Effector memory CD4-positive, alpha-beta T cell (primary cell): Measurements from ENCODE around the gene RNF181.
"Not testable (repeated sequence)": the region's sequence is repeated elsewhere in the genome, so short reads cannot be mapped to it uniquely, and the experiment has no call there.

Experiments
- DNase-seq, 3 donors: peaks; one replicate each; pipeline ENCODE4 v3.0.0-alpha.2; 2020
- H3K27ac ChIP-seq: 2 replicates; pipeline ENCODE4 v1.7.0; 2013; ENCODE audit warnings: mild to moderate bottlenecking, low read length, moderate library complexity; ENCODE audit not compliant: insufficient read depth, poor library complexity, severe bottlenecking
- H3K27me3 ChIP-seq: replicated peaks from 2 replicates; pipeline ENCODE4 v1.7.0; 2013; ENCODE audit warnings: mild to moderate bottlenecking, low read length; ENCODE audit not compliant: insufficient read depth, control insufficient read depth, poor library complexity, severe bottlenecking
- H3K36me3 ChIP-seq: 2 replicates; pipeline ENCODE4 v1.7.0; 2013; ENCODE audit warnings: mild to moderate bottlenecking, low read length, moderate library complexity; ENCODE audit not compliant: control insufficient read depth, insufficient read depth
- H3K4me1 ChIP-seq: 2 replicates; pipeline ENCODE4 v1.7.0; 2013; ENCODE audit warnings: low read length, mild to moderate bottlenecking; ENCODE audit not compliant: control insufficient read depth, insufficient read depth, poor library complexity, severe bottlenecking
- H3K4me3 ChIP-seq: 2 replicates; pipeline ENCODE4 v1.7.0; 2013; ENCODE audit warnings: low read length, low read depth, mild to moderate bottlenecking; ENCODE audit not compliant: insufficient read depth, poor library complexity, severe bottlenecking
- H3K9me3 ChIP-seq: 2 replicates; pipeline ENCODE4 v1.7.0; 2013; ENCODE audit warnings: mild to moderate bottlenecking, low read length, moderate library complexity; ENCODE audit not compliant: control insufficient read depth

Gene RNF181

GRCh38 chr2:85613717-85614515 lies 18.4 kb downstream of the RNF181 start:
- no peak for DNase-seq
- Histone ChIP-seq H3K4me1 (peaks cover 10% of the 10 kb centered on the region), H3K27ac (no peak overlapping the region), H3K36me3 (peaks cover 4% of the 10 kb centered on the region), H3K4me3 (no peak overlapping the region), H3K27me3 (no peaks in the 10 kb centered on the region), H3K9me3 (no peaks in the 10 kb centered on the region)

- H3K4me3 ChIP-seq, DNase-seq, H3K36me3 ChIP-seq, H3K27me3 ChIP-seq, H3K27ac ChIP-seq, H3K9me3 ChIP-seq: not testable (repeated sequence)
- H3K4me1 ChIP-seq: peaks cover 10% of the 10 kb centered on the region
Measured at GRCh38 chr2:85614757-85615156, 19.2 kb downstream of the RNF181 start.

GRCh38 chr2:85615413-85615728 lies 19.8 kb downstream of the RNF181 start:
- H3K4me3 ChIP-seq: no peak overlapping the region

DNA sequence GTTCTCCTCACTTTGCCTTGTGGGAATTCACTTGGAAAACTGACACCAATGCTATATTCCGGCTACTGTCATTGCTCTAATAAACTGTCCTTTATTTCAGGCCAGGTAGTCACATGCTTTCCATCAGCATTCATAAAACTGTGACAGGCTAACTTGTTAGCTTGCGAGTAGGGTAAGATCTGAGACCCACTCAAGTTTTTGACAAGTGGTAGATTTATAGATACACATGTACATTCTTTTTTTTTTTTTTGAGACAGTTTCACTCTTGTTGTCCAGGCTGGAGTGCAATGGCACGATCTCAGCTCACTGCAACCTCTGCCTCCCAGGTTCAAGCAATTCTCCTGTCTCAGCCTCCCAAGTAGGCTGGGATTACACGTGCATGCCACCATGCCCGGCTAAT lies 22.2 kb downstream of the RNF181 start:
- not testable (repeated sequence) for H3K27ac ChIP-seq, H3K4me3 ChIP-seq, H3K27me3 ChIP-seq, DNase-seq, H3K9me3 ChIP-seq
- peaks cover 28% of the 10 kb centered on the region for H3K36me3 ChIP-seq
- peaks cover 10% of the 10 kb centered on the region for H3K4me1 ChIP-seq

More at GRCh38 chr2:85615413-85615728, 19.8 kb downstream of the RNF181 start:
- Histone ChIP-seq H3K27me3 (no peaks in the 10 kb centered on the region), H3K4me1 (peaks cover 10% of the 10 kb centered on the region), H3K36me3 (peaks cover 14% of the 10 kb centered on the region), H3K27ac (no peak overlapping the region), H3K9me3 (no peaks in the 10 kb centered on the region)
- DNase-seq: no peak

DNA sequence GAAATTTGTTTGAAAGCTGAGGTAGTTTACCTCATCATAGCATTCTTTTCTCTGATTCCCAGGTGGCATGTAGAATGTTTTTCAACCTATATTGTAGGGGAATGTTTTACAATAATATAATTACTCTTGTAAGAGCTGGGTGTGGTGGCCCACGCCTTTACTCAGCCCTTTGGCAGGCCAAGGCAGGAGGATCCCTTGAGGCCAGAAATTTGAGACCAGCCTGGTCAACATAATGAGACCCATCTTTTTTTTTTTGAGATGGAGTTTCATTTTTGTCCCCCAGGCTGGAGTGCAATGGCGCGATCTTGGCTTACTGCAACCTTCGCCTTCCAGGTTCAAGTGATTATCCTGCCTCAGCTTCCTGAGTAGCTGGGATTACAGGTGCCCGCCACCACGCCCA lies 24.1 kb downstream of the RNF181 start:
- Histone ChIP-seq H3K36me3 (peaks cover 43% of the 10 kb centered on the region), H3K27me3 (no peaks in the 10 kb centered on the region), H3K27ac (no peak overlapping the region), H3K9me3 (no peaks in the 10 kb centered on the region), H3K4me3 (no peak overlapping the region), H3K4me1 (peaks cover 10% of the 10 kb centered on the region)
- no peak for DNase-seq

GRCh38 chr2:85621338-85621737 lies 25.8 kb downstream of the RNF181 start:
- H3K36me3 ChIP-seq: peaks cover 57% of the 10 kb centered on the region
- no peak overlapping the region for H3K4me3 ChIP-seq
- no peak for DNase-seq
- no peak overlapping the region for H3K27ac ChIP-seq
- peaks cover 10% of the 10 kb centered on the region for H3K4me1 ChIP-seq
- H3K9me3 ChIP-seq: no peaks in the 10 kb centered on the region
- no peaks in the 10 kb centered on the region for H3K27me3 ChIP-seq

GRCh38 chr2:85623991-85624390 lies 28.4 kb downstream of the RNF181 start:
- Histone ChIP-seq H3K4me1 (no peaks in the 10 kb centered on the region), H3K9me3 (no peaks in the 10 kb centered on the region), H3K4me3 (no peak overlapping the region), H3K36me3 (peaks cover 79% of the 10 kb centered on the region), H3K27me3 (no peaks in the 10 kb centered on the region), H3K27ac (no peak overlapping the region)
- no peak for DNase-seq

DNA sequence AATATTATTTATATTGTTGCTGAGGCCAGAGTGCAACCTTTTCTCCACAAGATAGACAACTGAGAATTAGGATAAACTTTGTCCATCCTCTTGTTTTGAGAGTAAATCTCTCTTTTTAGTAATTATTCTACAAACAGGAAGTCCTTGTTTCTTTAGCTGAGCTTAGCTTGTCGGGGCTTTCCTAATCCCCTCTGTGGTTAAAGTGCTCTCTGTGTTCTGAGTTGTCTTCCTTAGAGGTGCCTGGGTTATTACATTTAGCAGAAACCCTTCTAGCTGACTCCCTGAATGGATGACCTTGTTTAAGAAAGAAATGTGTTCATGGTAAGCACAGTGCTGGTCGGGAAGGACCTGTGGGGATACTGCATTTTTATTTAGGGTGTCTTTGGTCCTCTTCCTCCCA lies 33.1 kb downstream of the RNF181 start:
- DNase-seq: no peak
- Histone ChIP-seq H3K9me3 (no peaks in the 10 kb centered on the region), H3K27ac (peak overlapping the region; percentile 25), H3K4me3 (no peak overlapping the region), H3K27me3 (no peaks in the 10 kb centered on the region), H3K4me1 (no peaks in the 10 kb centered on the region), H3K36me3 (peaks cover 75% of the 10 kb centered on the region)

DNA sequence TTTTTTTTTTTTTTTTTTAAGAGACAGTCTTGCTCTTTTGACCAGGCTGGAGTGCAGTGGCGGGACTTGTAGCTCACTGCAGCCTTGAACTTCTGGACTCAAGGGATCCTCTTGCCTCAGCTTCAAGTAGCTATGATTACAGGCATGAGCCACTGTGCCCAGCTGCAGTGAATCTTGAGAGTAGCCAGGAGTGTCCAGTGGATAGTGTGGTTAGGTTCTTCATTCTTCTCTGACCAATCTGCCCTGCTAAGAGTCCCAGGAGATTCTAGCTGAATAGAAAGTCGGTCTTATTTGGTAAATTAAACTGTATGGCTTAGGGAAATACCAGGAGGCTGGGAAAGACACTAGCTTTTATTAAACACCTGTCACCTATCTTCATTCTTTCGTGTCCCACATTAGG lies 35.8 kb downstream of the RNF181 start:
- Histone ChIP-seq H3K36me3 (peaks cover 73% of the 10 kb centered on the region), H3K27me3 (no peaks in the 10 kb centered on the region), H3K4me1 (no peaks in the 10 kb centered on the region), H3K27ac (no peak overlapping the region), H3K9me3 (no peaks in the 10 kb centered on the region), H3K4me3 (no peak overlapping the region)
- DNase-seq: no peak

DNA sequence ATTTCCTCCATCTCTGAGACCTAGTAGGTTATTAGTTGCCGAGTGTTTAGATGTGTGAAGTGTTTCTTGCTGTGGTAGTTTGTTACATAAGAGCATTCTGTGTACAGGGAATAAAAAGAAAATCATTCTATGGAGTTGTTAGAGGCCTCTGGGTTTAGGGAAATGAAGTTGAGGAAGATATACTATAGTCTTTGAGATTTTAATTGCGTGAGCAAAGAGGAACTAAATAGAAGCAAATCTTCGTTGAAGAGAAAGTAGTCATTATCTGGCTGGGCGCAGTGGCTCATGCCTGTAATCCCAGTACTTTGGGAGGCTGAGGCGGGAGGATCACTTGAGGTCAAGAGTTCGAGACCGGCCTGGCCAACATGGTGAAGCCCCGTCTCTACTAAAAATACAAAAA lies 39.5 kb downstream of the RNF181 start:
- Histone ChIP-seq H3K27ac (no peak overlapping the region), H3K9me3 (no peaks in the 10 kb centered on the region), H3K4me3 (no peak overlapping the region), H3K27me3 (no peaks in the 10 kb centered on the region), H3K36me3 (peaks cover 74% of the 10 kb centered on the region), H3K4me1 (no peaks in the 10 kb centered on the region)
- DNase-seq: no peak
